Measurements from ENCODE around the gene PLPP3.

- TF ChIP-seq EZH2 (IDR thresholded peaks at IDR 0.05; ENCODE audit: borderline replicate concordance, low read depth, low read length, poor library complexity, severe bottlenecking) (no peak), CTCF (conservative IDR thresholded peaks at IDR 0.05; ENCODE audit: low read depth, low read length) (no peak)
These were observed 68.7 kb downstream of the PLPP3 start for GRCh38 chr1:56510642-56511021.

Data from A673 (cell line).